CD14-positive monocyte (primary cell): ENCODE measurements around the gene PKDCC. TPM values are rescaled to one million over a fixed set of nuclear protein-coding genes. Genes with fewer than 3 reads are reported as not detected.

Source experiments
- DNase-seq, 3 donors: peaks; one replicate each; pipeline ENCODE4 v3.0.0-alpha.2; 2011 to 2022
- H2AFZ ChIP-seq: 2 replicates; pipeline ENCODE4 v1.6.0; 2012; ENCODE audit warnings: mild to moderate bottlenecking, low read depth, low read length, inconsistent platforms; ENCODE audit not compliant: insufficient read depth, poor library complexity, severe bottlenecking
- H3K27ac ChIP-seq, 2 donors: 1 replicate in 1 of 2; 2 replicates in 1 of 2; pipeline ENCODE4 v1.5.1; 2012 to 2013; ENCODE audit warnings: low read length in 2 of 2, control low read depth in 1 of 2, inconsistent platforms in 1 of 2, low read depth in 1 of 2, mild to moderate bottlenecking in 1 of 2
- H3K27me3 ChIP-seq, 2 donors: one replicate each; pipeline versions ENCODE4 v1.6.0 to v1.6.1; 2011 to 2013; ENCODE audit warnings: low read length in 2 of 2; ENCODE audit not compliant: control insufficient read depth in 2 of 2, insufficient read depth in 2 of 2
- H3K36me3 ChIP-seq, 2 donors: replicated peaks in 1 of 2; 1 replicate in 1 of 2; 2 replicates in 1 of 2; pipeline versions ENCODE4 v1.5.1 to v1.6.1; 2012 to 2013; ENCODE audit warnings: low read length in 2 of 2, control low read depth in 1 of 2, inconsistent platforms in 1 of 2, mild to moderate bottlenecking in 1 of 2; ENCODE audit not compliant: insufficient read depth in 2 of 2, control insufficient read depth in 1 of 2
- H3K4me1 ChIP-seq, 2 donors: 1 replicate in 1 of 2; 2 replicates in 1 of 2; pipeline versions ENCODE4 v1.5.1 to v1.6.1; 2012 to 2013; ENCODE audit warnings: low read length in 2 of 2, control low read depth in 1 of 2, inconsistent platforms in 1 of 2, mild to moderate bottlenecking in 1 of 2, moderate library complexity in 1 of 2; ENCODE audit not compliant: insufficient read depth in 2 of 2, control insufficient read depth in 1 of 2
- H3K4me2 ChIP-seq: replicated peaks from 2 replicates; pipeline ENCODE3; 2012; ENCODE audit warnings: low read length, moderate library complexity, mild to moderate bottlenecking; ENCODE audit not compliant: poor library complexity, severe bottlenecking; ENCODE audit errors: extremely low read depth
- H3K4me3 ChIP-seq, 3 experiments: fragments of 200-600 bp in 1 of 3; sonication (generic) in 1 of 3; replicated peaks in 1 of 3; 1 replicate in 2 of 3; 2 replicates in 1 of 3; pipeline ENCODE4 v1.5.1; 2011 to 2013; ENCODE audit warnings: low read length in 3 of 3, mild to moderate bottlenecking in 3 of 3, control low read depth in 2 of 3, low read depth in 2 of 3, inconsistent platforms in 1 of 3, moderate library complexity in 1 of 3
- H3K79me2 ChIP-seq: 2 replicates; pipeline ENCODE4 v1.6.0; 2012; ENCODE audit warnings: mild to moderate bottlenecking, control low read depth, inconsistent platforms, low read length, moderate library complexity; ENCODE audit not compliant: insufficient read depth
- H3K9ac ChIP-seq: 2 replicates; pipeline ENCODE4 v1.6.0; 2017; ENCODE audit warnings: low read length, mild to moderate bottlenecking; ENCODE audit not compliant: insufficient read depth, poor library complexity, severe bottlenecking
- H3K9me3 ChIP-seq, 2 donors: replicated peaks in 1 of 2; 1 replicate in 1 of 2; 2 replicates in 1 of 2; pipeline versions ENCODE4 v1.5.1 to v1.6.1; 2012 to 2013; ENCODE audit warnings: low read length in 2 of 2, control low read depth in 1 of 2; ENCODE audit not compliant: control insufficient read depth in 1 of 2, insufficient read depth in 1 of 2
- H4K20me1 ChIP-seq: 2 replicates; pipeline ENCODE4 v1.6.0; 2012; ENCODE audit warnings: mild to moderate bottlenecking, low read length, control low read depth, moderate library complexity; ENCODE audit not compliant: insufficient read depth
- H3K27ac Mint-ChIP-seq, 7 donors: one replicate each; pipeline ENCODE4 v1.8.0; 2020; ENCODE audit warnings: mild to moderate bottlenecking in 7 of 7, mixed read lengths in 7 of 7, moderate library complexity in 6 of 7, inconsistent platforms in 2 of 7
- H3K27me3 Mint-ChIP-seq, 3 donors: one replicate each; pipeline ENCODE4 v1.8.0; 2021 to 2022; ENCODE audit warnings: low read depth in 3 of 3, mild to moderate bottlenecking in 3 of 3, mixed read lengths in 3 of 3, moderate library complexity in 3 of 3, inconsistent platforms in 1 of 3
- H3K36me3 Mint-ChIP-seq, 2 donors: one replicate each; pipeline ENCODE4 v1.8.0; 2020; ENCODE audit warnings: mixed read lengths in 2 of 2, inconsistent platforms in 1 of 2, mild to moderate bottlenecking in 1 of 2
- H3K4me1 Mint-ChIP-seq: one replicate; pipeline ENCODE4 v1.8.0; 2020; ENCODE audit warnings: mild to moderate bottlenecking, mixed read lengths
- H3K4me3 Mint-ChIP-seq, 2 donors: one replicate each; pipeline ENCODE4 v1.8.0; 2020; ENCODE audit warnings: mild to moderate bottlenecking in 2 of 2, mixed read lengths in 2 of 2, moderate library complexity in 1 of 2
- H3K9me3 Mint-ChIP-seq, 7 donors: one replicate each; pipeline ENCODE4 v1.8.0; 2020 to 2022; ENCODE audit warnings: mixed read lengths in 7 of 7, mild to moderate bottlenecking in 6 of 7, moderate library complexity in 6 of 7, inconsistent platforms in 2 of 7
- WGBS: methylation state at CpG from one replicate; pipeline ENCODE4 v1.1.5; 2013; ENCODE audit warnings: missing lambda C conversion rate; ENCODE audit not compliant: insufficient coverage; 5-methylcytosine and 5-hydroxymethylcytosine counted together
- intact Hi-C, 2 donors: fragments of 100-400 bp; cut with micrococcal nuclease; formaldehyde crosslinking; loops; one replicate each; pipeline versions ENCODE4 v1.15.0 to v1.15.1; 2023
- polyA plus RNA-seq, 3 donors: library from polyadenylated mRNA; depleted of rRNA in 1 of 3; unstranded in 2 of 3; stranded (reverse) in 1 of 3; fragments of 300-500 nt in 2 of 3; fragments of >200 nt in 1 of 3; fragmentation: Illumina TruSeq in 2 of 3; gene quantifications; 1 replicate in 2 of 3; 2 replicates in 1 of 3; pipeline ENCODE4 v1.2.3, GENCODE V29; 2012 to 2021
- TF ChIP-seq, protein P1 (sequence below): fragments of 200-600 bp; IDR thresholded peaks from one replicate; pipeline ENCODE4 v1.8.0; 2022; ENCODE audit warnings: antibody characterized with exemption, mild to moderate bottlenecking

PKDCC gene
- polyA plus RNA-seq, 3 donors: not detected

DNA sequence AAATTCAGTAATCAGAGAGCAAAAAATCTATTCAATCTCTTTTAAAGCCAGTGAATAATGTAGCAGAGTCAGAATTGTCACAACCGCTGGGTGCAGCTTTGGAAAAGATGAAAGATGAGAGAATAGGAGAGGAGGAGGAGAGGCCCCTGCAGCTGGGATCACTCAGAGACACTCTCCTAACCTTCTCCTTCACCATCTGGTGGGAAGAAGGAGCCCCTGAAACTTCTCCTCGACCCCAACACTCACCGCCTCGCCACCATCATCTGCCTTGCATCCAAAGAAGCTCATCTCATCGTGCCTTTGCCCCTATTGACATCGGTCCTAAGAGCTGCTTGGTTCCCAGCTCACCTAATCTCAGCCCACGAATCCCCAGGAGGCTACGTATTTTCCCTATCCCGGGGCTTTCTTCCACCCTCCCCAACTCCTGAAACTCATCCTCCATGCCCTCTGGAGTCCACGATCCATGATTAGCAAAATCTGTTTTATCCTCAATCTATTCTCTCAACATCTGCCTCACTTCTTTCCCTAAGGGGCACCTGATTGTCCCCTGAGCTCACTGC, 58.5 kb downstream of the PKDCC start:
- peaks cover 9% of the 10 kb centered on the region for H3K4me1 Mint-ChIP-seq
- Histone ChIP-seq H3K36me3 (no peaks in the 10 kb centered on the region), H3K79me2 (no peaks in the 10 kb centered on the region), H3K4me3 (peak overlapping the region in 1 of 3 experiments; percentile 61), H3K4me2 (peak overlapping the region; percentile 64), H3K27ac (peak overlapping the region; percentile 84 to 91), H3K9ac (no peak overlapping the region), H4K20me1 (no peaks in the 10 kb centered on the region), H3K4me1 (peaks cover 71 to 77% of the 10 kb centered on the region in 2 donors), H3K27me3 (peaks cover 0 to 2% of the 10 kb centered on the region in 2 donors), H3K9me3 (no peaks in the 10 kb centered on the region), H2AFZ (no peak overlapping the region)
- 98% methylated on average over 7 of the region's 10 CpGs for WGBS
- DNase-seq: no peak
- TF ChIP-seq, protein P1, sequence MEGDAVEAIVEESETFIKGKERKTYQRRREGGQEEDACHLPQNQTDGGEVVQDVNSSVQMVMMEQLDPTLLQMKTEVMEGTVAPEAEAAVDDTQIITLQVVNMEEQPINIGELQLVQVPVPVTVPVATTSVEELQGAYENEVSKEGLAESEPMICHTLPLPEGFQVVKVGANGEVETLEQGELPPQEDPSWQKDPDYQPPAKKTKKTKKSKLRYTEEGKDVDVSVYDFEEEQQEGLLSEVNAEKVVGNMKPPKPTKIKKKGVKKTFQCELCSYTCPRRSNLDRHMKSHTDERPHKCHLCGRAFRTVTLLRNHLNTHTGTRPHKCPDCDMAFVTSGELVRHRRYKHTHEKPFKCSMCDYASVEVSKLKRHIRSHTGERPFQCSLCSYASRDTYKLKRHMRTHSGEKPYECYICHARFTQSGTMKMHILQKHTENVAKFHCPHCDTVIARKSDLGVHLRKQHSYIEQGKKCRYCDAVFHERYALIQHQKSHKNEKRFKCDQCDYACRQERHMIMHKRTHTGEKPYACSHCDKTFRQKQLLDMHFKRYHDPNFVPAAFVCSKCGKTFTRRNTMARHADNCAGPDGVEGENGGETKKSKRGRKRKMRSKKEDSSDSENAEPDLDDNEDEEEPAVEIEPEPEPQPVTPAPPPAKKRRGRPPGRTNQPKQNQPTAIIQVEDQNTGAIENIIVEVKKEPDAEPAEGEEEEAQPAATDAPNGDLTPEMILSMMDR: no peak
- peaks cover 0 to 7% of the 10 kb centered on the region in 2 donors for H3K36me3 Mint-ChIP-seq
- intact Hi-C loops: no loop called here
- no peaks in the 10 kb centered on the region for H3K9me3 Mint-ChIP-seq
- H3K27ac Mint-ChIP-seq: no peak overlapping the region
- H3K4me3 Mint-ChIP-seq: no peak overlapping the region
- H3K27me3 Mint-ChIP-seq: no peaks in the 10 kb centered on the region

DNA sequence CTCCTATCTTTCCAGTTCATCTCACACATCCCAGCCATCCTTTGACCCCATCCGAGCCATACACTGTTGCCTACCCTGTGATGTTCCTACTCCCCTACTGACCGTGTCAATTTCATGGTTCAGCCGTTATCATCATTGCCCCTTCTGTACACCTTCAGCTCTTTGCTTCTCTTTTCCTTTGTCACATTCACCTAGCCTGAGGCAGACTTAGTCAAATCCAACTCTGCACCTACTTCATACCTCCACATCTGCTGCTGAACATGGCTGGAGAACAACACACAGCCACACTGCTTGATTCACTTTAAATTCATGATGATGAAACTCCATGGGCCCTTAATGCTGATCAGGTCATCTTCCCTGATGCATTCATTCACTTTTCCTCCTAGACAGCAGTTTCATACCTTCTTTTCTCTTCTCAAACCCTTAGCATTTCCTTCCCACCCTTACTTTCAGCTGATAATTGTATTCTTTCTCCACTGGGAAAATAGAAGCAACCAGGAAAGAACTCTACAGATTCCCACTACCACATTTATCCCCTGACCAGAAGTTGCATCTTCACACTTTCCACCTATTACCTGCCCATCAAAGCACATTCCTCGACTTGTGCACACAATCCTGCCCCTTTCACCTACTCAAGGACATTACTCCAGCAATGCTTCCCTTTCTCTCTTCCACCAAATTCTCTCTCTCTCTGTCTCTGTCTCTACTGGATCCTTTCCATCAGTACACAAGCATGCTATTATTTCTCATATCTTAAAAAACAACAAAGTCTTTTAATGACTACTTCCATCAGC, 59.6 kb downstream of the PKDCC start:
- Histone ChIP-seq H2AFZ (no peak overlapping the region), H4K20me1 (no peaks in the 10 kb centered on the region), H3K27me3 (peaks cover 0 to 2% of the 10 kb centered on the region in 2 donors), H3K9ac (no peak overlapping the region), H3K27ac (no peak overlapping the region), H3K79me2 (no peaks in the 10 kb centered on the region), H3K4me2 (no peak overlapping the region), H3K36me3 (no peaks in the 10 kb centered on the region), H3K4me3 (no peak overlapping the region), H3K4me1 (peaks cover 66 to 72% of the 10 kb centered on the region in 2 donors), H3K9me3 (no peaks in the 10 kb centered on the region)
- 97% methylated on average over 4 of the region's 4 CpGs for WGBS
- peaks cover 0 to 6% (median 1%) of the 10 kb centered on the region in 3 donors for H3K27me3 Mint-ChIP-seq
- no peak overlapping the region for H3K27ac Mint-ChIP-seq
- peaks cover 0 to 7% of the 10 kb centered on the region in 2 donors for H3K36me3 Mint-ChIP-seq
- no peaks in the 10 kb centered on the region for H3K9me3 Mint-ChIP-seq
- TF ChIP-seq, protein P1: no peak
- DNase-seq: no peak
- intact Hi-C loops: no loop called here
- peaks cover 7% of the 10 kb centered on the region for H3K4me1 Mint-ChIP-seq
- no peak overlapping the region for H3K4me3 Mint-ChIP-seq

Other genes with a start within 250 kb of the PKDCC start
- 10 to 100 TPM; 11.5 to 24.3 (median 15.0) TPM for gene EML4, start 121.3 kb downstream of the PKDCC start, polyA plus RNA-seq